ENCODE data around the gene ARHGEF4. TPM values are rescaled to one million over a fixed set of nuclear protein-coding genes. Genes with fewer than 3 reads are reported as not detected.

Gene ARHGEF4
- total RNA-seq, 2 donors from 2014 or later: 50.3 to 54.7 TPM

- H3K4me3 ChIP-seq (ENCODE audit: low read length): no peak overlapping the region
- Mint-ChIP-seq H3K36me3 (ENCODE audit: low read depth) (peaks cover 82% of the 10 kb centered on the region), H3K4me1 (peaks cover 2% of the 10 kb centered on the region), H3K4me3 (no peak overlapping the region), H3K27ac (peak overlapping the region; percentile 11), H3K9me3 (no peaks in the 10 kb centered on the region), H3K27me3 (ENCODE audit: insufficient read depth) (no peaks in the 10 kb centered on the region)
- no peak overlapping the region for H3K9ac ChIP-seq (ENCODE audit: extremely low read depth, low read length, poor library complexity, severe bottlenecking)
- H3K9me3 ChIP-seq (ENCODE audit: control insufficient read depth, low read length): no peaks in the 10 kb centered on the region
- H3K27ac ChIP-seq (ENCODE audit: low read depth, low read length): no peak overlapping the region
- DNase-seq: no peak
- H3K27me3 ChIP-seq (ENCODE audit: control insufficient read depth, insufficient read depth, low read length, poor library complexity, severe bottlenecking): no peaks in the 10 kb centered on the region
- TF ChIP-seq CTCF (conservative IDR thresholded peaks at IDR 0.05): no peak
- WGBS, 2 experiments (ENCODE audit: insufficient coverage in 1 of 2, insufficient read length in 1 of 2): 80 to 98% methylated on average over 1 to 4 of the region's 4 CpGs
- H3K36me3 ChIP-seq (ENCODE audit: control insufficient read depth, insufficient read depth, low read length): peaks cover 90% of the 10 kb centered on the region
- no peaks in the 10 kb centered on the region for H3K4me1 ChIP-seq (ENCODE audit: control insufficient read depth, insufficient read depth, low read length)
These were observed 220.2 kb downstream of the ARHGEF4 start for GRCh38 chr2:131056932-131057287.

GRCh38 chr2:131058214-131058843, 221.6 kb downstream of the ARHGEF4 start:
- 90 to 94% methylated on average over 7 to 8 of the region's 8 CpGs for WGBS, 2 experiments (ENCODE audit: insufficient coverage in 1 of 2, insufficient read length in 1 of 2)
- H3K9ac ChIP-seq (ENCODE audit: extremely low read depth, low read length, poor library complexity, severe bottlenecking): no peak overlapping the region
- H3K4me1 ChIP-seq (ENCODE audit: control insufficient read depth, insufficient read depth, low read length): no peaks in the 10 kb centered on the region
- no peaks in the 10 kb centered on the region for H3K9me3 ChIP-seq (ENCODE audit: control insufficient read depth, low read length)
- no peak overlapping the region for H3K4me3 Mint-ChIP-seq
- peak overlapping the region; percentile 66 for H3K27ac Mint-ChIP-seq
- H3K27me3 ChIP-seq (ENCODE audit: control insufficient read depth, insufficient read depth, low read length, poor library complexity, severe bottlenecking): no peaks in the 10 kb centered on the region
- H3K27ac ChIP-seq (ENCODE audit: low read depth, low read length): no peak overlapping the region
- H3K4me3 ChIP-seq (ENCODE audit: low read length): no peak overlapping the region
- peaks cover 79% of the 10 kb centered on the region for H3K36me3 Mint-ChIP-seq (ENCODE audit: low read depth)
- no peak for TF ChIP-seq CTCF (conservative IDR thresholded peaks at IDR 0.05)
- H3K9me3 Mint-ChIP-seq: no peaks in the 10 kb centered on the region
- peaks cover 8% of the 10 kb centered on the region for H3K4me1 Mint-ChIP-seq
- H3K36me3 ChIP-seq (ENCODE audit: control insufficient read depth, insufficient read depth, low read length): peaks cover 90% of the 10 kb centered on the region
- no peak for DNase-seq
- H3K27me3 Mint-ChIP-seq (ENCODE audit: insufficient read depth): no peaks in the 10 kb centered on the region

- no peaks in the 10 kb centered on the region for H3K9me3 ChIP-seq (ENCODE audit: control insufficient read depth, low read length)
- H3K27me3 Mint-ChIP-seq (ENCODE audit: insufficient read depth): no peaks in the 10 kb centered on the region
- no peak overlapping the region for H3K27ac ChIP-seq (ENCODE audit: low read depth, low read length)
- WGBS, 2 experiments (ENCODE audit: insufficient coverage in 1 of 2, insufficient read length in 1 of 2): 97 to 100% methylated on average over 3 to 4 of the region's 4 CpGs
- H3K4me3 ChIP-seq (ENCODE audit: low read length): no peak overlapping the region
- peak overlapping the region; percentile 10 for H3K27ac Mint-ChIP-seq
- H3K4me1 ChIP-seq (ENCODE audit: control insufficient read depth, insufficient read depth, low read length): no peaks in the 10 kb centered on the region
- no peak overlapping the region for H3K4me3 Mint-ChIP-seq
- H3K36me3 ChIP-seq (ENCODE audit: control insufficient read depth, insufficient read depth, low read length): peaks cover 89% of the 10 kb centered on the region
- peaks cover 11% of the 10 kb centered on the region for H3K4me1 Mint-ChIP-seq
- TF ChIP-seq CTCF (conservative IDR thresholded peaks at IDR 0.05): no peak
- H3K9me3 Mint-ChIP-seq: no peaks in the 10 kb centered on the region
- H3K27me3 ChIP-seq (ENCODE audit: control insufficient read depth, insufficient read depth, low read length, poor library complexity, severe bottlenecking): no peaks in the 10 kb centered on the region
- peaks cover 77% of the 10 kb centered on the region for H3K36me3 Mint-ChIP-seq (ENCODE audit: low read depth)
- DNase-seq: no peak
- H3K9ac ChIP-seq (ENCODE audit: extremely low read depth, low read length, poor library complexity, severe bottlenecking): no peak overlapping the region
These were observed 222.2 kb downstream of the ARHGEF4 start for GRCh38 chr2:131058920-131059319.
